NT2/D1 (cell line): ENCODE results near the gene SMIM28.

Experiments used
- DNase-seq: peaks from one replicate; pipeline ENCODE4 v3.0.0-alpha.2; 2011; ENCODE audit warnings: low read depth, low spot score
- H3K27me3 ChIP-seq: 2 replicates; pipeline ENCODE4 v1.6.0; 2011; ENCODE audit warnings: mild to moderate bottlenecking; ENCODE audit not compliant: insufficient read length, insufficient read depth
- H3K36me3 ChIP-seq: 2 replicates; pipeline ENCODE4 v1.6.1; 2011; ENCODE audit warnings: mild to moderate bottlenecking, low read length, mixed read lengths; ENCODE audit not compliant: insufficient read depth, insufficient read length
- H3K4me1 ChIP-seq: 2 replicates; pipeline ENCODE4 v1.5.1; 2011; ENCODE audit not compliant: insufficient read depth, insufficient read length
- H3K4me3 ChIP-seq: 2 replicates; pipeline ENCODE4 v1.5.1; 2011; ENCODE audit warnings: low read depth; ENCODE audit not compliant: insufficient read length
- H3K9ac ChIP-seq: 2 replicates; pipeline ENCODE4 v1.6.0; 2011; ENCODE audit warnings: low read depth; ENCODE audit not compliant: insufficient read length
- H3K9me3 ChIP-seq: 2 replicates; pipeline ENCODE4 v1.5.1; 2011; ENCODE audit warnings: mild to moderate bottlenecking, low read length; ENCODE audit not compliant: insufficient read depth
- SUZ12 ChIP-seq: IDR thresholded peaks from 2 replicates; pipeline ENCODE4 v1.6.1; 2011; ENCODE audit not compliant: insufficient read length, insufficient read depth; ENCODE audit errors: extremely low read depth
- YY1 ChIP-seq: IDR thresholded peaks from 2 replicates; pipeline ENCODE4 v1.6.1; 2011; ENCODE audit not compliant: insufficient read length, insufficient read depth
- ZNF274 ChIP-seq: IDR thresholded peaks from 2 replicates; pipeline ENCODE4 v1.6.1; 2011; ENCODE audit warnings: mild to moderate bottlenecking, low read depth, low read length

SMIM28 gene

GRCh38 chr6:138410048-138410735 is 32.5 kb downstream of the SMIM28 start:
- peaks cover 85% of the 10 kb centered on the region for H3K36me3 ChIP-seq
- H3K4me3 ChIP-seq = no peak overlapping the region
- no peaks in the 10 kb centered on the region for H3K4me1 ChIP-seq
- DNase-seq = no peak
- no peaks in the 10 kb centered on the region for H3K27me3 ChIP-seq
- TF ChIP-seq SUZ12 (no peak), ZNF274 (no peak), YY1 (no peak)
- no peaks in the 10 kb centered on the region for H3K9me3 ChIP-seq
- H3K9ac ChIP-seq = no peak overlapping the region

DNA sequence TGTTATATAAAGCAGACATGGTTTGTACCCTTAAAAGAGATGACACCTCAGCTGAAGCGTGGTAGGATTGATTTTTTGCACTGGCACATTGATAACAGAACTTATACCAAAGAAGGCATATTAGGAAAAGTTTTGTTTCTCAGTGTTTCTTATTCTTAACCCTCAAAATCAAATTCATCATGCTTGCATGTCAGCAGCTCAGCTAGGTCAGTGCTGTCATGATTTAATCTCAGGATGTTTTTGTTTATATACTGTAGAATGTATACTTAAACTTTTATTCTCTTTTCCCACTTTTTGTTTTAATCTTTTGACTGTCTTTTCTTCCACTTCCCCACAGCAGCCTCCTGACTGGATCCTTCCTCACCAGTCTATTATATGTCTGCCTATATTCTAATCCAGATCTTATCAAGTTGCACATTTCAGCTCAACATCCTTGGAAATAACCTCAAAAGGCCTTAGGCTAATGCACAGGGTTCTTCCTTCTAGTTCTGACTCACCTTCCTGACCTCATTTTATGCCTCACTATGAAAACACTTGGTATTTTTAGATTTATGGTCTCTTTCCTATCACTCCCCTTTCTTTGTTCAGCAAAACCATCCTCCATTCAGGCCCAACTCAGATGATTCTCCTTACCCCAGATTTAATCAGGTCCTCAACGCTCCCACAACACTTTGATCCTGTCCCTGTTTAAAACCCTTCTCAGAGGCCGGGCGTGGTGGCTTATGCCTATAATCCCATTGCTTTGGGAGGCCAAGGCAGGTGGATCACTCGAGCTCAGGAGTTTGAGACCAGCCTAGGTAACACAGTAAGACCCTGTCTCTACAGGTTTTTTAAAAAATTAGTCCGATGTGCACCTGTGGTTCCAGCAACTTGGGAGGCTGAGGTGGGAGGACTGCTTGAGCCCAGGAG is 33.5 kb downstream of the SMIM28 start:
- Histone ChIP-seq H3K36me3 (peaks cover 83% of the 10 kb centered on the region), H3K9ac (no peak overlapping the region)
- no peak for DNase-seq

DNA sequence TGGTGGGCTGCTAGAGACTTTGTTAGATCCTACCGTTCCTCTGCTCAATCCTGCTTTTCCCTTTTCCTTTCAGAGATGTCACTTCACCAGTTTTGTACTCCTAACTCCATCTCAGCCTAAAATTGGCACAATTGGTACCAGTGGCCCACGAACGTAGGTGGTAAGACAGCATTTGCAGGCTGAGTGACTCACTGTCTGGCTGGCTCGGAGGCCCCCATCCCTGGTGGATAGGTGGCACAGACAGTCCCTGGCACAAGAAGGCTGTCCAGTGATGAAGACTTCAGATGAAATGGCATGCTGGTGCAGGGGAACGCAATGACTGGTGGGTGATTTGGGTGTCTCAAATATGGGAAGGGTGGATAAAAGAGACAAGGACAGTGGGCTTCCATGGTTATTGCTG is 37.4 kb downstream of the SMIM28 start:
- no peaks in the 10 kb centered on the region for H3K9me3 ChIP-seq
- TF ChIP-seq YY1 = no peak
- H3K27me3 ChIP-seq = no peaks in the 10 kb centered on the region
- DNase-seq = no peak
- no peaks in the 10 kb centered on the region for H3K4me1 ChIP-seq
- H3K36me3 ChIP-seq = peaks cover 58% of the 10 kb centered on the region
- no peak overlapping the region for H3K4me3 ChIP-seq
- H3K9ac ChIP-seq = no peak overlapping the region

More for the DNA sequence above, 33.5 kb downstream of the SMIM28 start:
- H3K9me3 ChIP-seq = no peaks in the 10 kb centered on the region
- no peaks in the 10 kb centered on the region for H3K27me3 ChIP-seq
- TF ChIP-seq YY1 = no peak
- no peak for TF ChIP-seq ZNF274
- no peak for TF ChIP-seq SUZ12
- no peak overlapping the region for H3K4me3 ChIP-seq
- H3K4me1 ChIP-seq = no peaks in the 10 kb centered on the region

- TF ChIP-seq ZNF274 (no peak), SUZ12 (no peak), YY1 (no peak)
- no peaks in the 10 kb centered on the region for H3K27me3 ChIP-seq
- no peak overlapping the region for H3K9ac ChIP-seq
- no peak for DNase-seq
- H3K4me1 ChIP-seq = no peaks in the 10 kb centered on the region
- no peak overlapping the region for H3K4me3 ChIP-seq
- peaks cover 60% of the 10 kb centered on the region for H3K36me3 ChIP-seq
- no peaks in the 10 kb centered on the region for H3K9me3 ChIP-seq
These were observed 38.5 kb downstream of the SMIM28 start for GRCh38 chr6:138416206-138416605.

- no peaks in the 10 kb centered on the region for H3K27me3 ChIP-seq
- no peak for TF ChIP-seq SUZ12
- TF ChIP-seq ZNF274 = no peak
- TF ChIP-seq YY1 = no peak
- H3K9ac ChIP-seq = no peak overlapping the region
- DNase-seq = no peak
- H3K4me1 ChIP-seq = no peaks in the 10 kb centered on the region
- H3K36me3 ChIP-seq = peaks cover 58% of the 10 kb centered on the region
- H3K9me3 ChIP-seq = no peaks in the 10 kb centered on the region
- H3K4me3 ChIP-seq = no peak overlapping the region
These were observed 39.9 kb downstream of the SMIM28 start for GRCh38 chr6:138417493-138418117.

- Histone ChIP-seq H3K9ac (no peak overlapping the region), H3K36me3 (peaks cover 56% of the 10 kb centered on the region), H3K4me3 (no peak overlapping the region), H3K4me1 (no peaks in the 10 kb centered on the region), H3K27me3 (no peaks in the 10 kb centered on the region), H3K9me3 (no peaks in the 10 kb centered on the region)
- no peak for DNase-seq
- TF ChIP-seq ZNF274 (no peak), YY1 (no peak), SUZ12 (no peak)
These were observed 40.5 kb downstream of the SMIM28 start for GRCh38 chr6:138418118-138418742.
